ENCODE results near the gene HES6.
A peak's percentile ranks its signal among the peaks of the same experiment; 100 is the strongest.

HES6 gene

GRCh38 chr2:238233625-238234024 is 6.2 kb downstream of the HES6 start:
- no peak for DNase-seq (ENCODE audit: low read depth)

- no peak for DNase-seq (ENCODE audit: low read depth)
Measured at GRCh38 chr2:238231809-238232208, 8.0 kb downstream of the HES6 start.

GRCh38 chr2:238231251-238231793 is 8.5 kb downstream of the HES6 start:
- DNase-seq (ENCODE audit: low read depth): peak; percentile 24

DNA sequence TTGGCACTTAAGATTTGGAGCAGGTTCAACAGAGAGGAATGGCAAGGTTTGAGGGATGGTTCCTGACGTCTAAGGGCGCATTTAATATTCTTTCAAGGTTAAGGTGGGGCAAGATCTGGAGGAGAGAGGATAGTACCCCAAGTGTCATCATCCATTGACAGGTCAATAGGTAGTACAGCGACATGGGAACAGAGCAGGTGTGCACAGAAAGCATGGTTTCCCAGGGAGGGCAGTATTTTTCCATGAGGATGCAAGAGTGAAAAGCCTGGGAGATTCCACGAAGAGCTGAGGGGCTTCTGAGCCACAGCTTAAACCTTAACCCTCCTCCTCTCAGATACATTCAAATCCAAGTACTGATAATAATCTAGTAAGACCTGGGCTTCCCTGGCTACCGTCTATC is 9.1 kb downstream of the HES6 start:
- no peak for DNase-seq (ENCODE audit: low read depth)

- DNase-seq (ENCODE audit: low read depth): no peak
Measured at GRCh38 chr2:238228700-238229099, 11.1 kb downstream of the HES6 start.

DNA sequence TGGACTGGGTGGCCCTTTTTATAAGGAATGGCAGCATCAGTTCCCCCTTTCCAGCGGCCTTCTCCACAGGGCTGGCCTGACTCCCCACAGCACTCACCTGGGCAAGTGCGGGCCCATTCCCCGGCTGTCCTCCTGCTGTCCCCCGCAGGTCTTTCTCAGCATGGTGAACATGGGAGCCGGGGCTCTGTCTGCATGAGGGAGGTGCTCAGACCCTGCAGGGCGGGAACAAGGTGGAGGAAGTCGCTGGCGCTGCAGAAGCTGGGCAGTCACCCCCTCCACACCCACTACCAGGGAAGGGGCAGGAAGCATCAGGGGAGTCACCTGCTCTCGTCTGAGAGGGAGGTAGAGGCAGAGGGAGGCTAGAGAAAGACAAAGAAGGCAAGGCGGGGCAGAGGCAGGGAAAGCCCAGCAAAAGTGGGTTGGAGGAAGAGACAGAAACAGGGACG is 12.2 kb downstream of the HES6 start:
- DNase-seq (ENCODE audit: low read depth): no peak

DNA sequence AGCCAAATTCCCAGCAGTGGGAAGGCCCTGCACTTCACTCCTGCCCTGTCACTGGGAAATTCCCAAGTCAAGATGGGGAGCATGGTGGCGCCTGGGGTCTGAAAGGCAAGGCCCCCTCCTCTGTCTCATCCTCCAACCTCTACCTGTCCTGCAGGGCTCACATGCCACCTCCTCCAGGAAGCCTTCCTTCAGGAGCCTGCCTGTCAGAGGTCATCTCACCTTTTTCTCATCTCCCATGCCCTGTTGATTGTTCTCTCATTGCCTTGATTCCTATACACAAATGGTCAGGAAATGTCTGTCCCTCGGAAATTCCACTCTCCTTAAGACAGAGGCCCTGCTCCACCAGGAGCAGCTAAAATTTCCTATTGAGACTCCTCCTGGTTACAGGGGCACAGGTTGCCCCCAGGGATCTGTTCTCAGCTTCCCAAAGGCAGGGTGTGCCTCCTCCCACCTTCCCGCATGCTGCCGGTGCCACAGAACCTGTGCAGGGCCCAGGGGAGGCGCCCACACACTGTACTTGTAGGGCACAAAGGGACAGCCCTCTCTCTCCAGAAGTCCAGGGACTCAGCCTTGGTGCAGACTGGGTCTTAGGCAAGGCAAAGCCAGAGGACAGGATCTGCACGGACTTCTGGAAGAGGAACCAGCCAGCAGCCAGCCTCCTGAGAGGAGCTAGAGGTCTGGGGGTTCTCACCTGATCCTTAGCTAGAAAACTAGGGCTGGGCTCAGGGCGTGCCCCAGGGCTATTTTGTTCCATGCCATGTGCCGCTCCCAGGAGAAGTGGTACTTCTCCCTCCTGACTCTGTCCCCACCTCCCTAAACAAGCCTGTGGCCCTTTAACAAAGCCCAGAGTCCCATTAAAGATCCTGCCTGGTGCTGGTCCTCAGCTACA is 12.9 kb downstream of the HES6 start:
- DNase-seq (ENCODE audit: low read depth): no peak

GRCh38 chr2:238225911-238226697 is 13.7 kb downstream of the HES6 start:
- DNase-seq (ENCODE audit: low read depth): no peak

DNA sequence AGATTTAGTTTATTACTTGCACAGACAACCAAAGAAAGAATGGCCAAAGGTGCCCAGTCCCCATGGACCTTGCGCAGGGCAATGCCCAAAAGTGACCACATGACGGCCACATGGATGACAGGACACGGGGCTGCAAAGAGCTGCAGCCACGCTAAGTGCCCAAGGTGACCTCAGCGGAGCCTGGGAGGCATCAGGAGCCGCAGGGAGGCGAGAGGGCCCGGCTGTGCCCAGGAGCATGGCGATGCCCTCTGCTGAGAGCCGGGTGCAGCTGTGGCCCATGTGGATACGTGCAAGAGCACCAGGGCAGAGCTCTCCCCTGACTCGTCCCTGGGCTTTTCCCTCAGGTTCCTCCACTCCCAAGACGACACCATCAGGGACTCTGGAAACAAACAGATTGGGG is 14.7 kb downstream of the HES6 start:
- DNase-seq (ENCODE audit: low read depth): no peak

GRCh38 chr2:238224356-238225035 is 15.3 kb downstream of the HES6 start:
- no peak for DNase-seq (ENCODE audit: low read depth)

GRCh38 chr2:238220892-238221521 is 18.8 kb downstream of the HES6 start:
- DNase-seq (ENCODE audit: low read depth): no peak

DNA sequence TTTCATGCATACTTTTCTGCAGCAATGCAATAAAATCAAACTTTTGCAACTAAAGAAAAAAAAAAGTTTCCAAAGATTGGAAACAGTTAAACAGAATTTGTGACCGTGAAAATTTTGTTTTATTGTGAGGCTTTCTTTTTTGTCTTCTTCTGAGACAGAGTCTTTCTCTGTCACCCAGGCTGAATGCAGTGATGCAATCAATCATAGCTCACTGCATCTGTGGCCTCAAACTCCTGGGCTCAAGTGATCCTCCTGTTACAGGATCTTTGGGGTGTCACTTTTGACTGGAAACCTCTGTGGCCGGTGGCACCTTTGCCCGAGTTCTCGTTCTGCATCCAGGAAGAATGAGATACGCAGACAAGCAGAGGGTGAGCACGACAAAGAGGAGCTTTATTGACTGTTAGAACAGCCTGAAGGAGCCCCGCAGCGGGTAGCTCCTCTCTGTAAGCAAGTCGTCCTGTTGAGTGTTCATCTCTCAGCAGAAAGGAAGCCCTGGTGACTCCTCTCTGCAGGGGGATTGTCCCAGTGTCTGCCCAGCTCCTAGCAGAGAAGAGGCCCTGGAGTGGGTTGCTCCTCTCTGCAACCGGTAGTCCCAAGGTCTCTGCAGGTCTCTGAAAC is 19.5 kb downstream of the HES6 start:
- DNase-seq (ENCODE audit: low read depth): no peak

GRCh38 chr2:238216651-238217184 is 23.1 kb downstream of the HES6 start:
- no peak for DNase-seq (ENCODE audit: low read depth)

GRCh38 chr2:238207006-238207405 is 32.8 kb downstream of the HES6 start:
- DNase-seq (ENCODE audit: low read depth): no peak

- no peak for DNase-seq (ENCODE audit: low read depth)
Measured at GRCh38 chr2:238203973-238204683, 35.7 kb downstream of the HES6 start.

- DNase-seq (ENCODE audit: low read depth): peak; percentile 88
Measured at GRCh38 chr2:238203094-238203972, 36.5 kb downstream of the HES6 start, which contains the start of gene ILKAP. TSS of gene ILKAP (minus strand) at chr2:238203695. CDS start at chr2:238203553, 142 bp downstream.

DNA sequence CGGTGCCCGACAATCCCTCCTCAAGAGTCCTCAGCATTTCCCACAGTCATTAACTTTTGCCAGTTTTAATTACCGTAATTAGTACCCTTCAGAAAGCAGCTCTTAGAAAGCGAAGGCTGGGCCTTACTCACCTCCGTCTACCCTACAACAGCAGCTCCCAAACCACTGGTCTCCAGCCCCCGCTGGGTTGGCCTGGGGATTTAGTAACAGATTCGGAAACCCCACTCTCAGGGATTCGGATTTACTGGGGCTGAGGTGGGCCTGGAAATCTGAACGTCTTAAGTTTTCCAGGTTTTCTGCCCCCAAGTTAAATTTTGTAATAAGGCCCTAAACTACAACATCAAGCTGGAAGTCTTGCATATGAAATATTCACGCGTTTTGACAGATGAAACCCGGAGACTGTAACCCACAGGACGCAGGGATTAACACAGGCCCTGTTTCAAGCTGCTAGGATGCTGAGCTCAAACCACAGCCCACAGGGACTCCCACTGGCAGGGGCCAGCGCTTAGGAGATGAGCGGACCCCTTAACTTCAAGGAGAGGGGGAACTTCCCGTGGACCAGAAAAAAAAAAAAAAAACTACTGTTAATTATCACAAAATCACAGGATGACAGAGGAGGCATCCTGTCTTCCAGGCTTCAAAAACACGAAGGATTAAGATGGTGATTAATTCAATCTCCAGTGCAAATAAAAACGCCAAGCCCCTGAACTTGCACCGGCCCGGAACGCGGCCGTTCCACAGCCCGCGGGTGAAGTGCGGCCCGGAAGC is 37.3 kb downstream of the HES6 start:
- DNase-seq (ENCODE audit: low read depth): peak; percentile 45

GRCh38 chr2:238190445-238190844 is 49.4 kb downstream of the HES6 start:
- DNase-seq (ENCODE audit: low read depth): no peak

All from ELR (cell line).